Tongue (tissue), 2 donors: ENCODE measurements around the gene MMS19. TPM values are rescaled to one million over a fixed set of nuclear protein-coding genes. Genes with fewer than 3 reads are reported as not detected.
"Not testable (repeated sequence)": the region's sequence is repeated elsewhere in the genome, so short reads cannot be mapped to it uniquely, and the experiment has no call there.

Experiments
- DNase-seq: peaks from one replicate; pipeline ENCODE4 v3.0.0-alpha.2; 2015
- total RNA-seq: library from RNA; depleted of rRNA; stranded (reverse); fragments of >200 nt; gene quantifications from one replicate; pipeline ENCODE4 v1.2.3, GENCODE V29; 2014

MMS19 gene
- total RNA-seq, 1 donor from 2014 or later, result 127 TPM

DNA sequence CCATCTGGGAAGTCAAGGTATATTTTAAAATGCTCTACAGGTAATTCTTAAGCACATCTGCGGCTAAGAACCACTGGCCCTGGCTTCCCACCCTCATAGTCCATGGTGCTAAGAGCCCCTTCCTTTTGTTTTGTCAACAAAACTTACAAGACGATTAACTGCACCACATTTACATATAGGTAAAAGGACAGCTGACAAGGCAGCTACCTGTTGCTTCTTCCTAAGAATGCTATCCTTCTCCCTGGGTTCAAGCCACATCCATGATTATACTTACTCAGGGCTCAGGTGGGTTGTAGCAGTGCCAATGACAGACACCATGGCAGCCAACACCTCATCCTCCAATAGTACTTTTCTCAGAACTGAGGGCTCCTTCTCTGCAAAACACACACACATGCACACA is 35.9 kb downstream of the MMS19 start:
- no peak for DNase-seq

DNA sequence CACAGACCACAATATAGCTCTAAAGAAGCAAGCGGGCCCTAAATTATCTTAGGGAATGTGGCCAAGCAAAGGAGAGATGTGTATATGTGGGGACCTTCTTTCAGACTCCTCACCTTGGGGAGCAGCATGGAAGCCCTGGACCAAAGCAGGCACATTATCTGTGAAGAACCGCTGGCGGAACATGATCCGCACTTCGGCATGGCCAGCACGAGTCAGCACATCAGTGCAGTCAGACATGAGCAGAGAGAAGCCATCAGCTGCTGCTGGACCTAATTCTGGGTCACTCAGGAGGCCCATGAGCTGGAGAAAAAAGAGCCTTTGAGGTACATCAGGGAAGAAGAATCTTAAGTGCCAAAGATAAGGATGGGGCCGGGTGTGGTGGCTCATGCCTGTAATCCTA is 38.3 kb downstream of the MMS19 start:
- no peak for DNase-seq

DNA sequence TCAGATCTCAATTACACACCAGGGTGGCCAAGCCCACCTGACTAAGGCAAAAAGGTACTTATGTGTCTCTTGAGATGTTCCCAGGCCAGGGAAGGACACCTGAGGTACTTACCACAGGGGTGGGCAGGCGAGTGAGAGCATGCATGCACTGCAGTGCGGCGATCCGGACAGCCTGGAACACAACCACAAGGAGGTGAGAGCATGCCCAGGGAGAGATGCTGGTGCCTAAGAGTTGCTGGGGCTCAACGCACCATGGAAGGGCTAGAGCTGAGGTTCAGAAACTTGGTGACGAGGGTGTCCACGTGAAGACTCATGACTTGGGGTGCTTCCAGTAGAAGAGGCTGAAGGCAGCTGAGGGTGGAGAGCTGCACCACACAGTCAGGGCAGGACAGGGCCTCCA is 39.1 kb downstream of the MMS19 start:
- no peak for DNase-seq

DNA sequence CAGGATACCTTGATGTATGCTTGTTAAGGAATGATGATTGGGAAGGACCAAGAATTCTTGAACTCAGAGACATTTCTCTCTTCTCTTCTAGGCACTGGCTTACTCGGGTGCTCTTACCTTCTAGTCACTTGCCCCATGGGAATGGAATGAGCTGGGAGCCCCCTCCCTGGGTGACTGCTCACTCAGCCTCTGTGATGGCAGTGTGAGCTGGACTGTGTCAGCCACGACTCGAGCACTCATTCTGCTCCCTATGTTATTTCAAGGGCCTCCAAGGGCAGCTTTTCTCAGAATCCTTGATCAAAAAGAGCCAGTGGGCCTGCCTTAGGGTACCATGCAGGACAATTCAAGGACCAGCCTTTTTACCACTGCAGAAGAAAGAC is 41.5 kb downstream of the MMS19 start:
- no peak for DNase-seq

DNA sequence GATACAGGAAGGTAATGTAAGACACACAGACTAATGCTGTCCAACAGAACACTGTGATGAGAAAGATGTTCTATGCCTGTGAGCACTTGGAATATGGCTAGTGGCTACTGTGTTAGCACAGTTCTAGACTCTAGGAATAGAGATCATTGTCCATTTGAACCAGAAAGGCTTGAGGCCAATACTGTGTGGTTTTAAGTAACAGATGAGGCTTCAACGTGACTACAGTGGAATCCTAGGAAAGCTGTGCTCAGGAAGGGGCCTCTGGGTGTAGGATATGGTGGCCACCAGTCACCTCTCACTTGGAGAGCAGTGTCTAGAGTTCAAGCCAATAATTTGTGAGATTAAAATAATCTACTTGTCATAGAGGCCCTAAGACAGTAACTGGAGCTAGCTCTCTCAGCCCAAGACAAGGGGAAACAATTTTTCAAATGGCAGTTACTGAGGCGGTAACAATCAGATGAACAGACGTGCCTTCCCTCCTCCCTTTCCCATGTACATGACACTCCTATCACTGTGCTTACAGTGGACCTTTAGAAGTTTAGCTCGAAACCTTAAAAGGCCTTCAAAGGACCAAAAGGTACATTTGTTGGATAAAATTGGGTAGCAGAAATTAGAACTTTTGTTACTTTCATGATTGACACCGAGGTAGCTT is 42.1 kb downstream of the MMS19 start:
- no peak for DNase-seq

DNA sequence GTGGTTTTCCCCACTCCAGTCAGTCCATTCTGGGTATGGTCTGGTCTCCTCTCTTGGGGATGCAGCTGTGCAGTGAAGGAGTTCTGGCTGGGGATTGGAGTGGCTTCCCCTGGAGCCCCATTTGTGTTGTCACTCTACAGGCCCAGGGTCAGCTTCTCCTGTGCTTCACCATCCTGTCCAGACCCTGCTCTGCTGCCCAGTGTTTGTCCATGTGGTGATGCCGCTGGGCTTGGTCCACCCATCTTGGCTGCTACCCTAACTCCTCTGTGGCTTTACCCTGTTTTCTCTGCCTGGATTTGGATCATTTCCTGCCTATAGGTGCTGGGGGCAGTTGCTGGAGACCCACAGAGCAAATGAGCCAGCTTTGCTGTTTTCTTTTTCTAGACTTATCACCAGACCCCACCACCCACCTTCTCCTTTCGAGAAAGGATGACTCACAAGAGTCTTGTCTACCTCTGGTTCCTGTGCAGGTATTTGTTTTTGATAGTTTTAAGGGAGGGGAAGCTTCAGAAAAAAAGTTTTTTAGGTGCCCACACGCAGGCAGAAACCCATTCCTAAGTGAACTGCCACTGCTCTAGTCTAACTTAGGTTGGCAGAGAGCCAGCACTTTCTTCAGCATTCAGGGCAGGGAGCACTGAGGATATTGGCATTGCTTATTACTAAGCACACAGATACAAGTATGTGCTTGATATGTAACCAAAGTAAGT is 43.7 kb downstream of the MMS19 start:
- DNase-seq, result peak; percentile 60

DNA sequence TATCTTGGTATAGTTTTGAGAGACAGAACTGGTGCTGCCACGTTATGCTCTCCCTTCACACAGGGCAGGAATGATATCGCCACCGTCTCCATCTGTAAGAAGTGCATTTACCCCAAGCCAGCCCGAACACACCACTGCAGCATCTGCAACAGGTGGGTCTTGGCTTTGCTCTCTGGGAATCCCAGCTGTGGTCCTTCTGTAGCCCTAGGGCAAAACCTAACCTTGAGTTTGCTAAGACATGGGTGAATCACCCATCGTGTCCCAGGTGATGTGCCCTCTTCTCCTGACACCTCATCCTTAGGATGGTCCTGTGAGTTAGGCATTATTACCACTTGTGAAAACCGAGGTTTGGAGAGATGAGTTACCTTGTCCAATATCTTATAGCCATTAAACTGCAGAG is 45.9 kb downstream of the MMS19 start:
- DNase-seq, result no peak

DNA sequence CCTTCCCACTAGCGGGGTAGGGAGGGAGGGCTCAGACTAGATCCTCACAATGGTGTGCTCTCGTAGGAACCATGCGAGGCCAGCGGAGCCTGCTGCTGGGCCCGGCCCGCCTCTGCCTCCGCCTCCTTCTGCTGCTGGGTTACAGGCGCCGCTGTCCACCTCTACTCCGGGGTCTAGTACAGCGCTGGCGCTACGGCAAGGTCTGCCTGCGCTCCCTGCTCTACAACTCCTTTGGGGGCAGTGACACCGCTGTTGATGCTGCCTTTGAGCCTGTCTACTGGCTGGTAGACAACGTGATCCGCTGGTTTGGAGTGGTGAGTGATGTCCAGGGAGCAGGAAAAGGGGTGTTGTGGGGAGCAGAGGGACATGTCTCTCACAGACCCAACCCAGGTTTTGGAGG is 46.6 kb downstream of the MMS19 start:
- no peak for DNase-seq

DNA sequence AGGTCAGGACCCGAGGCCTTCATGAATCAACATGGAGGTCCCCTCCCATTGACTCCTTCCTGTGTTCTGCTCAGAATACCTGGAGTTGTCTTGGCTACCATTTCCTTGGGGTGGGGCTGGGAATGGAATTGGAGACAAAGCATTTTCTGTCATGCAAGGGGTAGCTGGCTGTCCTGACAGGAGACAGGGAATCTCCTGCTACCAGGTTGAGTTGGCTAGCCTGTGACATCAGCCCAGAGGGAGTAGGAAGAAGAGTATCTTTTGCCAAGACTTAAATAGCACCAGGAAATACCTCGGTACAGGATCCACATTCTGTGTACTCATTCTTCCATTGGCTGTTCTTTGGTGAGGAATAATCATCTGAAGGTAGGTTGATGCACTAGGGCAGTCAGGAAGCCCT is 47.4 kb downstream of the MMS19 start:
- no peak for DNase-seq

DNA sequence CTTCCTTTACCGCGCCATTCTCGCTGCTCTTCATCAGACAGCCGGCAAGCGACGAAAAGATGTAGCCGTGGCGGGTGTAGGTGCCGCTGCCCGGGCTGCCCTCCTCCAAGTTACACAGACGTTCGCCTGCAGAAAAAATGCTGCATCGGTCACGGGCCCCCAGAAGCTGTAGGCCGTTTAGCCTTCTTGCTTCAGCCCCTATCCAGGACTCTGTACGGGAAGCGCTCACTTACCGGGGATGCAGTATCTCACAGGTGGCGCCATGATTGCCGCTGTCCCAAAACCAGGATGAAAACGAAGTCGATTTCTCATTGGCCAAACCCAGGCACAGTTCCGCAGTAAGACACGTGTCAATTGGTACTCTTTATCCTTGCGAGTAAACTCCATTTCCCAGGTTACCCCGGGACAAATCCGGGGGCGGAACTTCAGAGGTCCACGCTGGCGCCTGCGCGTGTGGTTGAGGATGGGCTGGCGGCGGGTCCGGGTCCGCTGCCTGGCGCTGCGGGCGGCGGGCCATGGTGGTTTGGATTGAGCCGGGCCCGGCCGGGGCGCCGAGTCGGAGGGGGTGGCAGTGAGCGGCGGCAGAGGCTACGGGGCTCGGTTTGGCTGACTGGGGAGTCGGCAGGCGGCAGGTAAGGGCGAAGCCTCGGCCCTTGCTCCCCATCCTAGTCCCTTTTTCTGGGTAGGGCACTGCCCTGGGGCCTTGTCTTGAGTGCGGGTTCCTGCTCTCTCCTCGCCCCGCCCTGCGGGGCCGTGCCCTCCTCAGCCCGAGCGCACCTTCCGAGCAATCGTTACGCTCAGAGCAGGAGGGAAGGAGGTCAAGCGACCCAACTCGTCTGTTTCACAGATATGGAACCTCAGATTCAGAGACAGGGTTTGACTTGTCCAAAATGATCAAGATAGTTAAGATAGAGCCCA is 52.2 kb downstream of the MMS19 start, which contains the start of the genes EXOSC1 and ZDHHC16:
EXOSC1 (minus strand) TSS at position 285 of the 918 bp plus-strand sequence; CDS start at position 264, 21 bp downstream.
ZDHHC16 (plus strand) TSS at position 454 of the 918 bp plus-strand sequence. CDS start 5,501 bp downstream, outside the sequence.
- DNase-seq, result peak; percentile 98

DNA sequence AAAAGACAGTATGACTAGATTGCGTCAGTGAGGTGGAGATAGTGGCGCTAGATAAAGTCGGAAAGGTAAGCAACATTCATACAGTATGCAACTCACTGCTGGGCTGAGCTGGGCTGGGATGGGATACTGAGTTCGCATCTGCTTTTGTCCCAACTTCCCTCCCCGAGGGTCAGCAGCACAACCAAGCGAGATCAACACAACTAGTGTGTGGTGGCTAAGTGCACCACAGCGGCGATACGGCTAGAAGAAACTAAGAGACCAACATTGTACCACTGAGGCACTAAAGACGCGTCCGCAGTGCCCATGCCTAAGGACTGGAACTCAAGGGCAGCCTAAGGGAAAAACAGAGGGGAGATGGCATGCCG is 52.9 kb downstream of the MMS19 start:
- DNase-seq, result no peak

DNA sequence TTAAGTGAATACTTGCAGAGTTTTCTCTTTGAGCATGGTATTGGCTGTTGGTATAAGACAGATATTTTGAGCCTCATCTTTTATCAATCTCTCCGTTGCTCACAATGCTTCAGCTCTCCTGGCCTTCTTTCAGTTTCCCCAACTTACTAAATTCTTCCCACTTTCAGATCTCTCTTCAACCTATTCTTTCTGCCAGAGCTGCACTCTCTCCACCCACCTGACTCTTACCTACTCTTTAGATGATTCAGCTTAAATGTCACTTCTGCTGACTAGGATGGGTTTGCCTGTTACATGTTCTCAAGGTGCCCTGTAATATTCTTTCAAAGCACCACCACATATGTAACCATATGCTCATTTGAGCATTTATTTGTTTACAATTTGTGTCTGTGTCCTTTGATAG is 54.0 kb downstream of the MMS19 start:
- no peak for DNase-seq

DNA sequence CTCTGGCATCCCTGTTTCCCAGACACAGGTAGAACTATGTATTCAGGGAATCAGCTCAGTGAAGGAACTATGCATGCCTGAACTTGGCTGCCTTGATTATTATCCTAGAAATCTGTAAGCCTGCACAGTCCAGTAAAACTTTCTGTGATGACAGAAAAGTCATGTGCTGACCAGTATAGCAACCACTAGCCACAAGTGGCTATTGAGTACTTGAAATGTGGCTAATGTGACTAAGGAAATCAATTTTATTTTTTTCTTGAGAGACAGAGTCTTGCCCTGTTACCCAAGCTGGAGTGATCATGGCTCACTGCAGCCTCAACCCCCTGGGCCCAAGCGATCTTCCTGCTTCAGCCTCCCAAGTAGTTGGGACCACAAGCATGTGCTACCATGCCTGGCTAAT is 55.9 kb downstream of the MMS19 start:
- DNase-seq, result no peak

DNA sequence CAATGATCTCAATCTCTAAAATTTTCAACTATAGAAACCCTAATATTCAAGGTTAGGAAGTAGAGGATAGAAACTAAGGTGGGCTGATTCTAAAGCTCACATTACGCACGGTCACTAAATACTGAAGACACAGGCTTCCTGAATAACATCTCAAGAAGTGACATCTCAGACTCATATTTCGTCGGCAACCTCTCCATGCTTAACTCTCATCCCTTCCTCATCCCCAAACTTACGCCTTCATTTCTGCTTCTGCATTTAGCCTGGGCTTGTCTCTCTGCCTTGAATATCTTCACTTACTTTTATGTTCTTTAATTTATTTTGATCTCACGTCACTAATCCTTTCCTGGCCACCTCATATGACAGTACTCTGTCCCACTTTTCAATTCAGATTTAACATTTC is 63.0 kb downstream of the MMS19 start:
- no peak for DNase-seq

DNA sequence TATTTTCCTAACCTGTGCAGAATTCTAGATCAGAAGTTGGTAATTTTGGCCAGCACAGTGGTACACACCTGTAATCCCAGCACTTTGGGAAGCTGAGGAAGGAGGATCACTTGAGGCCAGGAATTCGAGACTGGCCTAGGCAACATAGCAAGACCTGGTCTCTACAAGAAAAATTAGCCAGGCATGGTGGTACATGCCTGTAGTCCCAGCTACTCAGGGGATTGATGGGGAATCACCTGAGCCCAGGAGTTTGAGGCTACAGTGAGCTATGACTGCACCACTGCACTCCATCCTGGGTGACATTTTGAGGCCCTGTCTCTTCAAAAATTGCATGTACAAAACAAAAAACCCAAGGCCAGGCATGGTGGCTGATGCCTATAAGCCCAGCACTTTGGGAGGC is 63.7 kb downstream of the MMS19 start:
- DNase-seq, result no peak

DNA sequence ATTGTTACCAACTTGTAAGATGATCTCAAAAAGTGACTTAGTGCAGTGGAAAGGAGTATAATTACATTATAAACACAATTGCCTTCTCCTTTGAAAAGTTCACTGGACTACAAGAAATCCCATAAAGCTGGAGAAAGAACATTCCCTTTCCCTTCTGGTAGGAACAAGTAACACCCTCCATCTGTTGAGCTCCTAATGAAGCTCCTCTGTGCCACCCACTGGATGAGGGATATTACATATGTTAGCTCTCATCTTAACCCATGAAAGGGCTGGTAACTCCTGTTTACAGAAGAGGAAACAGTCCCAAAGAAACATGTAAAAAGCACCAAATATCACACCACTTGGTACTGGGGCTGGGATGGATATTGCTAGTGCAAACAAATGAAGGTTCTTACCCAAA is 64.2 kb downstream of the MMS19 start:
- no peak for DNase-seq

DNA sequence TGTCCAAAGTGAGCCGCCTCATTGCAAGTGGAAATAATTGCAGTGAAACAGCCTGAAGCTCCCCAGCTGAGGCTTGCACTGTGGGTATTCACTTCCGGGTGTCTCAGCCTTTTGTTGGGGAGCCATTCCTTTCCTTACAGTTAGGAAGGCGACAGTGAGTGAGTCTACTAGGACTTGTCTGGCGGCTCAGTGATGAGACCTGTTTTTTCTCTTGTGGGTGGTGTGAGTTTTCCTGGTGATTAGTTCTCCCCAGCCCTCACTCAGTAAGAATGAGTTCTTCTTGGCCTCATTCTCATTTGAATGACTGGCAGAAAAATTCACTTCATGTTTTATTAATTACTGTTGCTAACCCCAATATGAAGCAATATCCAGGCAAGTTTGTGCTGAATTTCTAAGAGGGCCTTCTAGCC is 69.6 kb downstream of the MMS19 start:
- no peak for DNase-seq

DNA sequence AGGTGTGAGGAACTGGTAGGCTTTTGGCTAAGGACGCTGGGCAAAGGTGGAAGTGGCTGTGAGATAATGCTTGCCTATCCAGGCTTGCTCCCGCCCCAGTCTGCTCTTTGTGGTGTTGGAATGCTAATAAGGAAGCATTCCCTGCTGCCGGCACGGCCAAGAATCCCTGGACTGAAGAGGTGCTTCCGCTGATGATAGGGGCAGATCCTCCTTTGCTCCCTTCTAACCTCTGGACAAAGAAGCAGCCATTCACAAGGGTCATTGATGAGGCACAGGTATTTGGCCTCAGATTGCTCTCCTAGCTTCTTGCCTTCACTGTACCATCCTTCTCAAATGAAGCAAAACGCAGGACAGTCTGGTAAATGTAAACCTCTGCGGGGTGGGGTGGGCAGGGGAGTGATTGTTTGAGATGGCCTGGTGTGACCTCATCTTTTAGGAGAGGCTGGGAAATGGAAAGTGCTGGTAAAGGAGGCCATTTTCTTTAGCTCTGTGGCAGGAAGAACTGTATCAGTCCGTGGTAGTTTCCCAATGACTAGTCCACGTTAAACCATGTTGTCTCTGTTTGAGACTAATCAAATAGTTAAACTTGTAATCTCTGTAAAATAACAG is 70.5 kb downstream of the MMS19 start:
- DNase-seq, result no peak

DNA sequence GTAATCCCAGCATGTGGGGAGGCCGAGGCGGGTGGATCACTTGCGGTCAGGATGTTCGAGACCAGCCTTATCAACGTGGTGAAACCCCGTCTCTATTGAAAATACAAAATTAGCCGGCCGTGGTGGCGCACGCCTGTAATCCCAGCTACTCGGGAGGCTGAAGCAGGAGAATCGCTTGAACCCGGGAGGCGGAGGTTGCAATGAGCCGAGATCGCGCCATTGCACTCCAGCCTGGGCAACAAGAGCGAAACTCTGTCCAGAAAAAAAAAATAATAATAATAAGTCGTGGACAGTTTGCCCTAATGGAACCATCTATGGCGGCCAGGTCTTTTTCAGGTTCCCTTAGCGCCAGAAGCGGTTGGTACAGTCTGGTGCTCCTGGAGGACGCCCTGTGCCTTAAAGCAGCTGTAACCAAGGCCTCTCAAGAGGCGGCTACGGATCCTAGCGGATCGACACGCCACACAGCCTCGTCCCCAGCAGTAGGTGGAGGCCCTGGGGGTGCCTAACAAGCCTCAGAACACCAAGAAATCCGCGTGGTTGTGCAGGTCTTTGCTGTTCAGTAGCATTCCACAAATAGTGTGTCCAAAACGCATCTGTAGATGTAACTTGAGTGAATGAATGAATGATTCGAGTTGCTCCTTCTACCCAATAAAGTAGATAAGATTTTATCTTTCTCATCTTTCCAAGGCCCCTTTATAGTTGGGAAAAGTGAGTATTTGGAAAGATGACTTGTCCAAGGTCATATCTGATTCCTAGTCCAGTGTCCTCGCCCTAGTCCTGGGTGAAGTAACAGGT is 71.2 kb downstream of the MMS19 start:
- no peak for DNase-seq

DNA sequence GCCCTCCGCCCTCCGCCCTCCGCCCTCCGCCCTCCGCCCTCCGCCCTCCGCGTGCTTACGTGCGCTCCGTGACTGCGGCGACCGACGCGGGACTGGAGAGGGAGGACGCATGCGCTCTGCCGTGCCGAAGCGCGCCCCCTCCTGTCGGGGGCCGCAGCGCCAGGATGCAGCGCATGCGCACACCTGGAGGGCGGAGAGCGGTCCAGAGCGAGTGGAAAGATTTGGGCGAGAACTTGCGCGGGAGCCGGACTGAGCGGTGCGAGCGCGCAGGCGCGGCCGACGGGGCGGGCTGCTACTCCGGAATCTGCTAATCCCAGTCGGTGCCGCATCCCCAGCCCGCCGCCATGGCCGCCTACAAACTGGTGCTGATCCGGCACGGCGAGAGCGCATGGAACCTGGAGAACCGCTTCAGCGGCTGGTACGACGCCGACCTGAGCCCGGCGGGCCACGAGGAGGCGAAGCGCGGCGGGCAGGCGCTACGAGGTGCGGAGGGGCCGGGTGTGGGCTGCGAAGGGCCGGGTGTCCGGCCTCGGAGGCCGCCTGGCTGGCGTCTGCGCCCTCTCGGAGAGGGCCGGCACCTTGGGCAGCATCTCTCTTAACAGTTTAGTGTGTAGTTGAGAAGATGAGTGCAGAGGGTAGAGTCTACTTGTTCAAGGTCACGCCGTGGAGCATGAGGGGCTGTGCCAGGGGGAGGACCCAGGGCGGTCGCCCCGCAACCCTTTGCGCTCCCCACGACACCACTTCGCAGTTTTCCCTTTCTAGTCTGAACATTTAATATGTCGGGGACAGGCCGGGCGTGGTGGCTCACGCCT is 72.1 kb downstream of the MMS19 start, which contains the start of gene PGAM1:
PGAM1 (plus strand) TSS at position 228 of the 812 bp plus-strand sequence; CDS start at position 345, 117 bp downstream.
- DNase-seq, result peak; percentile 98

DNA sequence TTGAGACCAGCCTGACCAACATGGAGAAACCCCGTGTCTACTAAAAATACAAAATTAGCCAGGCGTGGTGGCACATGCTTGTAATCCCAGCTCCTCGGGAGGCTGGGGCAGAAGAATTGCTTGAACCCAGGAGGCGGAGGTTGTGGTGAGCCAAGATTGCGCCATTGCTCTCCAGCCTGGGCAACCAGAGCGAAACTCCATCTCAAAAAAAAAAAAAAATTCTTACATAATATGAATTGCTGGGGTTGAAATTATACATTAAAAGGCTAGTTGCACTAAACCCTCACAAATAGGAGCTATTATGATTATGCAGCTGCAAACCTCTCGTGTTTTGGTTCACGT is 74.5 kb downstream of the MMS19 start:
- DNase-seq, result not testable (repeated sequence)
